Activated CD8-positive, alpha-beta memory T cell treated with anti-CD3 and anti-CD28 coated beads for 1 hour (primary cell): ENCODE results near the gene RPL13.

Experiments
- DNase-seq, 2 donors: peaks; one replicate each; pipeline ENCODE4 v3.0.0-alpha.2; 2020; ENCODE audit warnings: low read depth in 1 of 2; ENCODE audit errors: extremely low read depth in 1 of 2

RPL13 gene

GRCh38 chr16:89560378-89561141 lies at the start of gene RPL13:
RPL13 (plus strand) TSS chr16:89560682; CDS start chr16:89560960, 278 bp downstream.
- DNase-seq: peak; percentile 81 to 86

- no peak for DNase-seq
Measured at GRCh38 chr16:89511374-89511773, 49.1 kb upstream of the RPL13 start.

DNA sequence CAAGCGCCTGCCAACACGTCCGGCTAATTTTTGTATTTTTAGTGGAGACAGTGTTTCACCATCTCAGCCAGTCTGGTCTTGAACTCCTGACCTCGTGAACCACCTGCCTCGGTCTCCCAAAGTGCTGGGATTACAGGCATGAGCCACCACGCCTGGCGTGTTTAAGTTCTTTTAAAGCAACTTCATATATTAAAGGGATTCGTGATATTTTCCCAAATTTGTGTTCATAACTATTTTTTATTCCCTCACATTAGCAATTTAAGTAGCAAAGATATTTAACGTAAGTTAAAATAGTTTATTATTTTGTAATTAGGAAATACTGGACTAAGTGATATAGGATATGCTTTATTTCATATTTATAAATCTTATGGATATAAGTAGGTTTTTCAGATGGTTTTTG lies 48.0 kb upstream of the RPL13 start:
- no peak for DNase-seq

DNA sequence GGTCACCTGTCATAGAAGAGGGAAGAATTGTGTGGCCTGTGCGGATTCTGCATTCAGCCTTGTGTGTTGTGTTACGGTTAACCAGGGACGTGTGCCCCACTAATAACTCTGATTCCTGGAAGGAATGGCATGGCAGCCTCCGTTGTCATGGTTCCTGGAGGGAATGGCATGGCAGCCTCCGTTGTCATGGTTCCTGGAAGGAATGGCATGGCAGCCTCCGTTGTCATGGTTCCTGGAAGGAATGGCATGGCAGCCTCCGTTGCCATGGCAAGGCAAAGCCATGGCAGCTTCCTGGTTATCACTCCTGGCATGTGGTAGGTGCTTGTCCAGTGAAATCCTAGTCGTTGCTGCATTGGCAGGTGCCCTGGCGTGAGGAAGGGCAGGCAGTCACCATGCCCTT lies 43.4 kb upstream of the RPL13 start:
- no peak for DNase-seq

- no peak for DNase-seq
Measured at GRCh38 chr16:89519881-89520280, 40.6 kb upstream of the RPL13 start.

- DNase-seq: no peak
Measured at GRCh38 chr16:89522287-89522686, 38.2 kb upstream of the RPL13 start.

DNA sequence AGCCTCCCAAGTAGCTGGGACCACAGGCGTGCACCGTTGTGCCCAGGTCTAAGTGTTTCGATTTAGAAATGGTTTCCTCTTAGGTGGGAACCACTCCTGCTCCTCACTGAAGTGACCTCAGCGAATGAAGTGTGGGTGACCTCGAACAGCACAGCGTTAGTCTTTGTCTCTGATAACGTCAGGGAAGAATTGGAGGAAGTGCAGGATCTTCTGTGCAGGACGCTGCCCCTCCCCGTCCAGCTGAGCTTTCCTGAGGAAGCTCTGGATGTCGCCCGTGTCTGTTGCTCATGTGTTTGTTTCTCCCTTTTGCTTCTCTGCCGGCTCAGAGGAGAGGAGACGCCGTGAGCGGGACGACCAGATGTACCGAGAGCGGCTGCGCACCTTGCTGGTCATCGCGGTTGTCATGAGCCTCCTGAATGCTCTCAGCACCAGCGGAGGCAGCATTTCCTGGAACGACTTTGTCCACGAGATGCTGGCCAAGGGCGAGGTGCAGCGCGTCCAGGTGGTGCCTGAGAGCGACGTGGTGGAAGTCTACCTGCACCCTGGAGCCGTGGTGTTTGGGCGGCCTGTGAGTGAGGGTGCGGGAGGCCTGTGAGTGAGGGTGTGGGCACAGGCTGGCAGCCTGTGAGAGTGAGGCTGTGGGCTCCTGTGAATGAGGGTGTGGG lies 36.7 kb upstream of the RPL13 start:
- DNase-seq: no peak

DNA sequence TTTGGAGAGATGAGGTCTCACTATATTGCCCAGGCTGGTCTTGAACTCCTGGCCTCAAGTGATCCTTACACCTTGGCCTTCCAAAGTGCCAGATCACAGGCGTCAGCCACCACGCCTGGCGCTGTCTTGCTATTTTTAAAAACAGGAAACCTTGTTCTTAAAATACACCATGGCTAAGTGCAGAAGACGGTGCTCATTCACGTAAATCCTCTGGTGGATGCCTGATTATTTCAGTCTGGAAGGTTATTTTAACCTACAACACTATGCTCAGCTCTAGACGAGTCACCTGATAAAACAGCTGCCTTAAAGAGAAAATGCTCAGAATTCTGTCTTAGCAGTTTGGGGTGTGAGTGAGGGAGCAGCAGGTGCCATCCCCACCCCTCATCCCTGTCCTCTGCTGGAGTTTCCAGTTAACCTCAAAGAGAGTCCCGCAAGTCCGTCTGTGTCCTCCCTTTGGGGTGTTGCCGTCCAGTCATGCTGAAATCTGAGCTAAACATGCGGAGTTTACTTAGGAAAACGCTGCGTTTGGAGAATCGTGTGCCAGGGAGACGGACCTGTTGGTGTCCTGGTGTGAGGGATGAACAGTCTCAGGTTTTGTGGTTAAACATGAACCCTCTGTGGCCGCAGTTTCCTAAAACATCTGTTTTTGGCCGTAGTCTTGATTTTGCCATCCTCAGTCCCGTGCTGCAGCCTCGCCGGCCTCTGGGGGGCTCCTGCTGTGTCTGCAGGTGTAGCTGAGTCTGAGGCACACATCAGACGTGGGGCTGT lies 35.2 kb upstream of the RPL13 start:
- DNase-seq: no peak

DNA sequence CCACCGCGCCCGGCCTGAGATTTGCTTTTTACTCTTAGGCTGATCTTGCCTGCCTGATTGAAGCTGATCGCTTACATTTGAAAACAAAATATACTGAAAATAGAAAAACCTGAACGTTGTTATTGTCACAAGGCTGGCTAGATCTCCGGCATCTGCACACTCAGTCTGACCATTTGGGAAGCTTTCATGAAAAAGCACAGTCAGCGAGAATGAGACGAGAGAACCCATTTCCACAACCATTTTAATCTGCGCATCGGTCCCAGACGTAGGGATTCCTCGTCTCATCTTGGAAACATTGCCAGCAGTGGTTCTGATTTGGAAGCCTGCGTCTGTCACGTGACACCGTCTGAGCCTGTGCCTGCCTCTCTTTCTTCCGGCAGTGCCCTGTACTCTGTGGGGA lies 31.4 kb upstream of the RPL13 start:
- no peak for DNase-seq

- no peak for DNase-seq
Measured at GRCh38 chr16:89530401-89531381, 29.8 kb upstream of the RPL13 start.

DNA sequence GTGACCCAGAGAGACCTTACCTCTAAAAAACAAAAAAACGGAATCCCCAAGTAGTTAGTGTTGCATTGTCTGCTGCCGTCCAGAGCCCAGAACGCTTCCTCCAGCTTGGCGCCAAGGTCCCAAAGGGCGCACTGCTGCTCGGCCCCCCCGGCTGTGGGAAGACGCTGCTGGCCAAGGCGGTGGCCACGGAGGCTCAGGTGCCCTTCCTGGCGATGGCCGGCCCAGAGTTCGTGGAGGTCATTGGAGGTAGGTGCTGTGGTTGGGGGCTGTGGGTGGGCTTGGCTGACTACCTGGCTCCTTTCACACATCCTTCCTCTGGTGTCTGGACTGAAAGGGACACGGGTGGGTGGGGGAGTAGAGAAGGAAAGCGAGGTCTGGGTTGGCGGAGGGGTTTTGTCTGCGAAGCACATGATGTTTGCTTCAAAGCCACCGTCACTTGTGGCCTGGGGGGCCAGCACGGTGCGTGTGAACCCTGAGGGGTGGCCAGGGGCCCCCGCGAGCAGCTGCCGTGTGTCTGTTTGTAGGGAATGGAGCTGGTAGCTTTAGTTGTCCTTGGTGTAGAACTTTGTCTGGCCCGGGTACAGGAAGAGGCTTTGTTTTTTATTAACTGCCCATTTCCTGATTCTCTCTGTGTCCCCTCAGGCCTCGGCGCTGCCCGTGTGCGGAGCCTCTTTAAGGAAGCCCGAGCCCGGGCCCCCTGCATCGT lies 28.5 kb upstream of the RPL13 start:
- DNase-seq: no peak

DNA sequence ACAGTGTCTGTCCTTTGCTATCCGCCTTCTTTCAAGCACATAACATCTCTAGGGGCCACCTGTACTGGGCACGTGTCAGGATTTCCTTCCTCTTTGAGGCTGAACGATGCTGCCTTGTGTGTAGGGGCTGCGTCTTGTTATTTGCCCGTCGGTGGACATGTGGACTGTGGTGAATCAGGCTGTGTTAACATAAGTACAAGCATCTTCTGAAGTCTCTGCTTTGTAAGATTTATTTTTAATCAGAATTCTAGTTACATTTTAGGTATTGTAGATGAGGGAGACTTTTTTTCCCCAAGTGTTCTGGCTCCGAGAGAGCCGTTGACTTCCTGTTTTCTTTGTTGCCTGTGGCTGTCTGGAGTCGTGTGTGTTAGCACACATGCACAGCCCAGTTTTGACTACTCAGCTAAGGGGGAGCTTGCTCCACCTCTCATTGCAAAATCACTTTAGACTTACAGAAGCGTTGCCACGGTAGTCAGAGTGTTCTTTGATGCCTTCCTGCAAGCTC lies 26.2 kb upstream of the RPL13 start:
- no peak for DNase-seq

GRCh38 chr16:89536371-89536770 lies 24.1 kb upstream of the RPL13 start:
- no peak for DNase-seq

DNA sequence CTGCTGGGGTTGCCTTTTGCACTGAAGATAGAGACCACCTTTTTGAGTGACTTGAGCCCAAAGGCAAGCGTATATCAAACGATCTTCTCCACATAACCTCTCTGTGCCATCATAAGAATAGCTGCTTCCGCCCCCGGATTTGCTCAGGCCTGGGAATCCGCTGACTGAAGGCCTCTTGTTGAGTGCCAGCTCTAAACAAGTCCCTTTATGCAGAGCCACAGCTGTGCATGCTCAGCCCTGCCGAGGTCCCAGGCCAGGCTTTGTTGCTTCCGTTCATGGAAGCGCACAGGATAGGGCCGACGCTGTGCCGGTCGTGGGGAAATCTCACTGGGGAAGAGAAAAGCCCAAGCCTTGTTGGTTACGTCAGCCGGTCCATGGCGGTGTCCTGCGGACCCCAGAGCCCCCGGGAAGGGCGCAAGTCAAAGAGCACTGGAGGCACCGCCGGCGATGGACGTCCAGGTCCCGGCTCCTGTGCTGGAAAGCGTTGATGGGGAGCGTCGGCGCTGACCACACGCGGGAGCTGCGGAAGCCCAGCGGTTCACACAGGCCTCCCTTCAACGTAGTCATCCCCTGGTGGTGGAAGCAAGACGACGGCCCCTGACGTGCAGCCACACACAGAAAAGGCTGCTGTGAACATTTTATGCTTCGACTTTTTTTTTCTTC lies 23.5 kb upstream of the RPL13 start:
- DNase-seq: no peak

DNA sequence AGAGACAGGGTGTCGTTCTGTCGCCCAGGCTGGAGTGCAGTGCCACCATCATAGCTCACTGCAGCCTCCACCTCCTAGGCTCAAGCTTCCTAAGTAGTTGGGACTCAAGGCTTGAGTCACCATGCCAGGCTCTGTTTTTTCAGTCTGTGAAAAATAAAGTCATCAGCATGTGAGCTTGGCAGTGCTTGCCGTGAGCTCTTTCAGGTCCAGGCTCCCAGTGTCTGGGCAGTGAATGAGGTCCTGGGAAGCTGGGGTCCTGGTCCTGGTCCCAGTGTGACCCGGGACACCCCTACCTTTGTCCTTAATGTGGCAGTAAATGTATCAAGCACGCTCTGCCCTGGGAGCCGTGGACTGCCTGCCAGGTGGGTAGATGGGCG lies 22.9 kb upstream of the RPL13 start:
- DNase-seq: no peak

GRCh38 chr16:89538286-89538685 lies 22.2 kb upstream of the RPL13 start:
- no peak for DNase-seq

DNA sequence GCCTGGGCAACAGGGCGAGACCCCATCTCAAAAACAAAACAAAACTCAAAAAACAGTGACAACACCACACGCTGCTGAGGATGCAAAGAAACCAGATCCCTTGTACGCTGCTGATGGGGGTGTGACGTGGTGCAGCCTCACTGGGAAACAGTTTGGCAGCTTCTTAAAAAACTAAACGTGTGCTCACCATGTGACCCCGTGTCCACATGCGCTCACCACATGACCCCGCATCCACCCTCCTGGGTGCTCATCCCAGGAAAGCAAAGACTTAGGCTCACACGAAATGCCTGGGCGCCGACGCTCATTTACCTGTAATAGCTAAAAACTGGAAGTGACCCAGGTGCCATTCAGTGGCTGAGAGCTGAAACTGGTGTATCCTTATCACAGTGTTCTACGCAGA lies 19.9 kb upstream of the RPL13 start:
- no peak for DNase-seq

- DNase-seq: no peak
Measured at GRCh38 chr16:89541792-89542191, 18.7 kb upstream of the RPL13 start.

DNA sequence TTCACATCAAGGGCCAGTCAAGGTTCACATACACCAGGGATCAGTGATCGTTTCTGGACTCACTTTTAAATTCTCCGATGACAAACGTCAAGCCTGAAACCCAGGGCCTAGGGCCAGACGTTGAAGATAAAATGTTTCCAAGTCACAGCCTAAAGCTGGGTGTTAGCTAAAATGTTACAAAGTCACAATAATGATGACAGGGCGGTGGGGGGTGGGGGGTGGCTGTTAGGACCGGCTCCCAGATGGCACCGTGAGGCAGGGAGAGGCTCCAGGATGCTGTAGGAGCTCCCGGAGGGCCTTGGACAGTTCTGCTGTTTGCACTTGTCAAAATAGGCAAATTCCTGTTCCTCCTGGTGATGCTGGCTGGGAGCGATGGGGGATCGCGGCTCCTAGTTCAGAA lies 16.4 kb upstream of the RPL13 start:
- no peak for DNase-seq

DNA sequence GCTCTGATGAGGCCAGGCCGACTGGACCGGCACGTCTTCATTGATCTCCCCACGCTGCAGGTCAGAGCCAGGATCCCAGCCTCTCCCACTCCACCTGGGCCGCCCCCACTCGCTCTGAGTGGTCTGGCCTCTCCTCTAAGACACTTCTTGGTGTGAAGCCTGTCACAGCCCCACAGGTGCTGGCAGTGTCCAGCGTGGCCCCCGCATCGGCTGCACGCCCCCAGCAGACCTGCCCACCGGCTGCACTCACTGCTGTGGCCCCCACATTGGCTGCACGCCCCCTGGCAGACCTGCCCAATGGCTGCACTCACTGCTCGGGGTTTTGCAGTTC lies 15.8 kb upstream of the RPL13 start:
- no peak for DNase-seq
